HepG2 (cell line): ENCODE measurements around the gene HK2. TPM values are rescaled to one million over a fixed set of nuclear protein-coding genes. Genes with fewer than 3 reads are reported as not detected.

ENCODE experiments used
- ATAC-seq: fragments of 200-7000 bp; cut with Tn5 transposase; 3 replicates; pipeline ENCODE4 v1.9.1; 2020; ENCODE audit warnings: mild to moderate bottlenecking, moderate library complexity
- BruUV-seq: library from RNA; stranded (reverse); fragments of 400-500 nt; replicated peaks from 2 replicates; lab custom pipeline; 2021; lab: Mats Ljungman, UMichigan
- CTCF ChIA-PET: fragments of 300-600 bp; formaldehyde crosslinking; extraction: SDS; loops from one replicate; lab custom pipeline; 2021; ENCODE audit warnings: low total read pairs, inconsistent platforms, low intra/inter-chr PET ratio; lab: Yijun Ruan, JAX
- POLR2A ChIA-PET: fragments of 350-600 bp; sonication (Branson Sonifier 250); formaldehyde crosslinking; loops from one replicate; lab custom pipeline; 2020; ENCODE audit warnings: antibody characterized with exemption, inconsistent platforms; lab: Yijun Ruan, JAX
- DNase-seq: peaks from one replicate; pipeline ENCODE4 v3.0.0-alpha.2; 2015; ENCODE audit warnings: low spot score
- FAIRE-seq: peaks from 3 replicates; lab custom pipeline; 2011; peaks lifted over from hg19 to GRCh38; lab: Jason Lieb, UNC
- H2AFZ ChIP-seq: one replicate; pipeline ENCODE4 v1.6.1; 2011; ENCODE audit warnings: low read length, inconsistent platforms
- H3K27ac ChIP-seq: fragments of 300-600 bp; 3 replicates; pipeline ENCODE4 v1.8.0; 2011; ENCODE audit warnings: mixed run types, mild to moderate bottlenecking, mixed read lengths, low read length, inconsistent platforms; ENCODE audit not compliant: insufficient read depth; ENCODE audit errors: extremely low read length
- H3K27me3 ChIP-seq, 2 experiments: fragments of 200-600 bp in 1 of 2; 2 replicates in 1 of 2; 3 replicates in 1 of 2; pipeline versions ENCODE4 v1.6.0 to v1.8.0; 2011; ENCODE audit warnings: low read length in 2 of 2, mild to moderate bottlenecking in 2 of 2, moderate library complexity in 2 of 2, inconsistent platforms in 1 of 2; ENCODE audit not compliant: insufficient read depth in 2 of 2, control insufficient read depth in 1 of 2
- H3K36me3 ChIP-seq, 2 experiments: fragments of 200-600 bp in 1 of 2; replicated peaks in 1 of 2; 2 replicates in 1 of 2; 3 replicates in 1 of 2; pipeline versions ENCODE4 v1.5.1 to v1.8.0; 2011; ENCODE audit warnings: low read length in 2 of 2, inconsistent platforms in 1 of 2; ENCODE audit not compliant: insufficient read depth in 2 of 2, control insufficient read depth in 1 of 2
- H3K4me1 ChIP-seq: 2 replicates; pipeline ENCODE4 v1.5.1; 2012; ENCODE audit warnings: low read length, inconsistent platforms; ENCODE audit not compliant: insufficient read depth
- H3K4me2 ChIP-seq: 2 replicates; pipeline ENCODE4 v1.6.0; 2011; ENCODE audit warnings: low read depth, low read length, inconsistent platforms
- H3K4me3 ChIP-seq, 3 experiments: fragments of 200-600 bp in 1 of 3; sonication (generic), shearing (Covaris generic) in 1 of 3; replicated peaks in 1 of 3; 2 replicates each; pipeline ENCODE4 v1.5.1; 2011 to 2016; ENCODE audit warnings: low read length in 3 of 3, inconsistent platforms in 2 of 3, low read depth in 2 of 3, mild to moderate bottlenecking in 2 of 3, control low read depth in 1 of 3, mixed read lengths in 1 of 3; ENCODE audit not compliant: insufficient read depth in 1 of 3
- H3K79me2 ChIP-seq: one replicate; pipeline ENCODE4 v1.6.1; 2011; ENCODE audit warnings: low read length, inconsistent platforms; ENCODE audit not compliant: insufficient read depth
- H3K9ac ChIP-seq: 2 replicates; pipeline ENCODE4 v1.6.0; 2011; ENCODE audit warnings: mild to moderate bottlenecking, low read depth, low read length, inconsistent platforms; ENCODE audit not compliant: insufficient read depth
- H3K9me3 ChIP-seq: 2 replicates; pipeline ENCODE4 v1.5.1; 2012; ENCODE audit warnings: mild to moderate bottlenecking, low read length
- H4K20me1 ChIP-seq: 2 replicates; pipeline ENCODE4 v1.6.0; 2011; ENCODE audit warnings: inconsistent platforms, mild to moderate bottlenecking, low read length, moderate library complexity; ENCODE audit not compliant: insufficient read depth
- DMAP1 ChIP-seq: IDR thresholded peaks from 2 replicates; pipeline ENCODE4 v1.6.1; 2016
- JUND ChIP-seq: sonication (generic); formaldehyde crosslinking; IDR thresholded peaks from 2 replicates; pipeline ENCODE4 v1.8.0; 2022; ENCODE audit warnings: mild to moderate bottlenecking, missing genetic modification reagents
- NFATC3 ChIP-seq: sonication (generic); formaldehyde crosslinking; IDR thresholded peaks from 2 replicates; pipeline ENCODE4 v1.5.1; 2020; ENCODE audit warnings: mild to moderate bottlenecking, missing genetic modification reagents
- NFIC ChIP-seq: IDR thresholded peaks from 2 replicates; pipeline ENCODE4 v1.6.1; 2012; ENCODE audit warnings: mild to moderate bottlenecking, low read length, inconsistent platforms
- NR1H2 ChIP-seq: sonication (generic); formaldehyde crosslinking; IDR thresholded peaks from 2 replicates; pipeline ENCODE4 v1.8.1; 2022; ENCODE audit warnings: low read depth, missing genetic modification reagents, borderline replicate concordance
- POLR2A ChIP-seq, 2 experiments: IDR thresholded peaks; 2 replicates each; pipeline ENCODE4 v1.6.1; 2011; ENCODE audit warnings: low read depth in 2 of 2, low read length in 2 of 2, mild to moderate bottlenecking in 1 of 2, moderate library complexity in 1 of 2; ENCODE audit not compliant: insufficient read depth in 1 of 2
- ZBTB42 ChIP-seq: sonication (generic); formaldehyde crosslinking; IDR thresholded peaks from 2 replicates; pipeline ENCODE4 v1.5.0; 2020; ENCODE audit warnings: mild to moderate bottlenecking, missing genetic modification reagents
- ZNF207 ChIP-seq: fragments of 450-650 bp; IDR thresholded peaks from 2 replicates; pipeline ENCODE4 v1.6.1; 2016; ENCODE audit warnings: antibody characterized with exemption, borderline replicate concordance
- ZNF274 ChIP-seq: sonication (generic); formaldehyde crosslinking; IDR thresholded peaks from 2 replicates; pipeline ENCODE4 v1.5.1; 2020; ENCODE audit warnings: mild to moderate bottlenecking, missing genetic modification reagents
- ZNF296 ChIP-seq: sonication (generic); formaldehyde crosslinking; conservative IDR thresholded peaks from 2 replicates; pipeline ENCODE4 v1.5.0; 2020; ENCODE audit warnings: mild to moderate bottlenecking, missing genetic modification reagents
- ZNF564 ChIP-seq: sonication (generic); formaldehyde crosslinking; IDR thresholded peaks from 2 replicates; pipeline ENCODE4 v1.8.1; 2023; ENCODE audit warnings: mild to moderate bottlenecking, missing genetic modification reagents
- WGBS: methylation state at CpG from one replicate; pipeline ENCODE4 v1.1.6; 2017; ENCODE audit warnings: low lambda C conversion rate; 5-methylcytosine and 5-hydroxymethylcytosine counted together
- in situ Hi-C: cut with HindIII; loops from 2 replicates; pipeline ENCODE4 v1.10.0; 2017; ENCODE audit warnings: low pct_unique_long_range_greater_than_20kb; ENCODE audit not compliant: extremely low pct_ligation_motif_present
- intact Hi-C: fragments of 100-400 bp; cut with micrococcal nuclease; formaldehyde crosslinking; loops from one replicate; pipeline ENCODE4 v1.10.0; 2022; ENCODE audit not compliant: unreplicated experiment
- polyA plus RNA-seq, 8 experiments: library from polyadenylated mRNA; depleted of rRNA in 3 of 8; stranded (reverse) in 7 of 8; unstranded in 1 of 8; fragments of >200 nt; fragmentation: Illumina TruSeq in 4 of 8; extraction: Trizol in 4 of 8; gene quantifications; 2 replicates each; pipeline versions ENCODE4 v1.2.1 to v1.2.3, GENCODE V29; 2011 to 2016; ENCODE audit warnings: low read depth in 4 of 8, missing spikeins in 1 of 8, mixed read lengths in 1 of 8; ENCODE audit not compliant: insufficient read depth in 1 of 8
- total RNA-seq, 5 experiments: library from RNA; depleted of rRNA; stranded (reverse); fragments of >200 nt; fragmentation: Illumina TruSeq; extraction: Trizol; gene quantifications; 2 replicates each; pipeline ENCODE4 v1.2.3, GENCODE V29; 2016; ENCODE audit warnings: low read depth in 1 of 5
- TF ChIP-seq, protein P1 (sequence below): sonication (generic); formaldehyde crosslinking; IDR thresholded peaks from 2 replicates; pipeline ENCODE4 v1.5.0; 2020; ENCODE audit warnings: mild to moderate bottlenecking, missing genetic modification reagents
- TF ChIP-seq, protein P2 (sequence below): sonication (generic); formaldehyde crosslinking; IDR thresholded peaks from 2 replicates; pipeline ENCODE4 v1.4.0; 2020; ENCODE audit warnings: missing genetic modification reagents, mild to moderate bottlenecking, borderline replicate concordance
- TF ChIP-seq, protein P3 (sequence below): sonication (generic); formaldehyde crosslinking; IDR thresholded peaks from 2 replicates; pipeline ENCODE4 v1.5.1; 2020; ENCODE audit warnings: missing genetic modification reagents, mild to moderate bottlenecking, borderline replicate concordance
- TF ChIP-seq, protein P4 (sequence below): sonication (generic); formaldehyde crosslinking; IDR thresholded peaks from 2 replicates; pipeline ENCODE4 v1.5.1; 2020; ENCODE audit warnings: mild to moderate bottlenecking, missing genetic modification reagents, moderate library complexity

Gene HK2
- total and polyA plus RNA-seq, 2 of the 13 experiments (the other 11 are each of a cell fraction or from before 2014, with no cell fraction given), result 13.2 to 101 TPM

DNA sequence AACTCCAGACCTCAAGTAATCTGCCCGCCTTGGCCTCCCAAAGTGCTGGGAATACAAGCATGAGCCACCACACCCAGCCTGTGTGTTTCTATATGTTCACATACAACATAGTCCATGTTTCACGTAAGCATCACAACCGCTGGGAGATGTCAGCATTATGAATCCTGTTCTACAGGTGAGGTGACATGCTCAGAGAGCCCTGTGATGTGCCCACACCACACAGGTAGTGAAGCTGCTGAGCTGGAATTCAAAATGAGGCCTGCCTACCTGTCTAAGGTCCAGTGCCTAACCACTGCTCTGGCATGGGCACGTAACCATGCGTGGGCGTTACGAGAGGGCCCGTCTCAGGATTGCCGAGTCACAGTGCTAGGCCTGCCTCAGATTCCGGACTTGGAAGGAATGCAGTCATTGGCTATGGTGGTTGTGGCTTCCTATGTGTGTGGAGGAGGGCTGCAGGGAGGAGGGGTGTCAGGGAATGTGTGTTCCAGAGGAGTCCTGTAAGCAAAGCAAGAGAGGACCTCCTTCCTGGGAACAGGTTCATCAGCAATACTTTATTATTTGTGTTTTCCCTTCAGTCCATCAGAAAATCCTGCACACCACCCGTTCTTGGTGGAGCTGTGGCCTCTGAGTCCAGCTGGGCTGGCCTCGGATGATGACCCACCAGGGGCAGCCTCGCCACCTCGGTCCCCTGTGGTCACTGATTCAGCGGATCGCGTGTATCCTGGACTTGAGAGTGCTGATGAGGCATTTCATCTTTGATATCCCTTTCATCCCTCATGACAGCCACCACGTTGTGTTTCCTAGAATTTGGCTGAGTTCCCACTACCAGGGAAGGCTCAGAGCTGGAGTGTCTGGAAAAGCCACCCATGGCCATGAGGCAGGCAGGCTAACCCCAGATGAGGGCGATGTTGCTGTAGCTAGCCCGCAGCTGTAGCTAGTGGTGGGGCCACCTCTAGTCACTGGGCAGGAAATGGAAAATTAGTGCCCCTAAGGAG is 31.1 kb downstream of the HK2 start:
- CTCF ChIA-PET, result no interaction called here
- 0 out of 2 replicates have a peak, but pooled peaks have one; percentile 29 for TF ChIP-seq ZNF274
- TF ChIP-seq ZBTB42 (CRISPR knock-in tag), result no peak
- TF ChIP-seq DMAP1 (CRISPR knock-in tag), result no peak
- TF ChIP-seq, protein P1, sequence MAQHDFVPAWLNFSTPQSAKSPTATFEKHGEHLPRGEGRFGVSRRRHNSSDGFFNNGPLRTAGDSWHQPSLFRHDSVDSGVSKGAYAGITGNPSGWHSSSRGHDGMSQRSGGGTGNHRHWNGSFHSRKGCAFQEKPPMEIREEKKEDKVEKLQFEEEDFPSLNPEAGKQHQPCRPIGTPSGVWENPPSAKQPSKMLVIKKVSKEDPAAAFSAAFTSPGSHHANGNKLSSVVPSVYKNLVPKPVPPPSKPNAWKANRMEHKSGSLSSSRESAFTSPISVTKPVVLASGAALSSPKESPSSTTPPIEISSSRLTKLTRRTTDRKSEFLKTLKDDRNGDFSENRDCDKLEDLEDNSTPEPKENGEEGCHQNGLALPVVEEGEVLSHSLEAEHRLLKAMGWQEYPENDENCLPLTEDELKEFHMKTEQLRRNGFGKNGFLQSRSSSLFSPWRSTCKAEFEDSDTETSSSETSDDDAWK, result no peak
- no peak for TF ChIP-seq NFIC
- TF ChIP-seq, protein P2, sequence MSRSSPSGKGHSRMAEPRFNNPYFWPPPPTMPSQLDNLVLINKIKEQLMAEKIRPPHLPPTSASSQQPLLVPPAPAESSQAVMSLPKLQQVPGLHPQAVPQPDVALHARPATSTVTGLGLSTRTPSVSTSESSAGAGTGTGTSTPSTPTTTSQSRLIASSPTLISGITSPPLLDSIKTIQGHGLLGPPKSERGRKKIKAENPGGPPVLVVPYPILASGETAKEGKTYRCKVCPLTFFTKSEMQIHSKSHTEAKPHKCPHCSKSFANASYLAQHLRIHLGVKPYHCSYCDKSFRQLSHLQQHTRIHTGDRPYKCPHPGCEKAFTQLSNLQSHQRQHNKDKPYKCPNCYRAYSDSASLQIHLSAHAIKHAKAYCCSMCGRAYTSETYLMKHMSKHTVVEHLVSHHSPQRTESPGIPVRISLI (CRISPR knock-in tag), result no peak
- TF ChIP-seq NFATC3 (CRISPR knock-in tag), result no peak
- peak in 1 of 2 experiments; percentile 24; a peak in 1 of 4 replicates for TF ChIP-seq POLR2A (IDR thresholded peaks at IDR 0.05; ENCODE audit: insufficient read depth in 1 of 2, low read depth in 2 of 2, low read length in 2 of 2)
- no peak for TF ChIP-seq JUND
- TF ChIP-seq, protein P3, sequence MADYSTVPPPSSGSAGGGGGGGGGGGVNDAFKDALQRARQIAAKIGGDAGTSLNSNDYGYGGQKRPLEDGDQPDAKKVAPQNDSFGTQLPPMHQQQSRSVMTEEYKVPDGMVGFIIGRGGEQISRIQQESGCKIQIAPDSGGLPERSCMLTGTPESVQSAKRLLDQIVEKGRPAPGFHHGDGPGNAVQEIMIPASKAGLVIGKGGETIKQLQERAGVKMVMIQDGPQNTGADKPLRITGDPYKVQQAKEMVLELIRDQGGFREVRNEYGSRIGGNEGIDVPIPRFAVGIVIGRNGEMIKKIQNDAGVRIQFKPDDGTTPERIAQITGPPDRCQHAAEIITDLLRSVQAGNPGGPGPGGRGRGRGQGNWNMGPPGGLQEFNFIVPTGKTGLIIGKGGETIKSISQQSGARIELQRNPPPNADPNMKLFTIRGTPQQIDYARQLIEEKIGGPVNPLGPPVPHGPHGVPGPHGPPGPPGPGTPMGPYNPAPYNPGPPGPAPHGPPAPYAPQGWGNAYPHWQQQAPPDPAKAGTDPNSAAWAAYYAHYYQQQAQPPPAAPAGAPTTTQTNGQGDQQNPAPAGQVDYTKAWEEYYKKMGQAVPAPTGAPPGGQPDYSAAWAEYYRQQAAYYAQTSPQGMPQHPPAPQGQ (CRISPR knock-in tag), result no peak
- TF ChIP-seq ZNF564 (CRISPR knock-in tag), result no peak
- no peak for TF ChIP-seq NR1H2 (CRISPR knock-in tag)
- TF ChIP-seq, protein P4, sequence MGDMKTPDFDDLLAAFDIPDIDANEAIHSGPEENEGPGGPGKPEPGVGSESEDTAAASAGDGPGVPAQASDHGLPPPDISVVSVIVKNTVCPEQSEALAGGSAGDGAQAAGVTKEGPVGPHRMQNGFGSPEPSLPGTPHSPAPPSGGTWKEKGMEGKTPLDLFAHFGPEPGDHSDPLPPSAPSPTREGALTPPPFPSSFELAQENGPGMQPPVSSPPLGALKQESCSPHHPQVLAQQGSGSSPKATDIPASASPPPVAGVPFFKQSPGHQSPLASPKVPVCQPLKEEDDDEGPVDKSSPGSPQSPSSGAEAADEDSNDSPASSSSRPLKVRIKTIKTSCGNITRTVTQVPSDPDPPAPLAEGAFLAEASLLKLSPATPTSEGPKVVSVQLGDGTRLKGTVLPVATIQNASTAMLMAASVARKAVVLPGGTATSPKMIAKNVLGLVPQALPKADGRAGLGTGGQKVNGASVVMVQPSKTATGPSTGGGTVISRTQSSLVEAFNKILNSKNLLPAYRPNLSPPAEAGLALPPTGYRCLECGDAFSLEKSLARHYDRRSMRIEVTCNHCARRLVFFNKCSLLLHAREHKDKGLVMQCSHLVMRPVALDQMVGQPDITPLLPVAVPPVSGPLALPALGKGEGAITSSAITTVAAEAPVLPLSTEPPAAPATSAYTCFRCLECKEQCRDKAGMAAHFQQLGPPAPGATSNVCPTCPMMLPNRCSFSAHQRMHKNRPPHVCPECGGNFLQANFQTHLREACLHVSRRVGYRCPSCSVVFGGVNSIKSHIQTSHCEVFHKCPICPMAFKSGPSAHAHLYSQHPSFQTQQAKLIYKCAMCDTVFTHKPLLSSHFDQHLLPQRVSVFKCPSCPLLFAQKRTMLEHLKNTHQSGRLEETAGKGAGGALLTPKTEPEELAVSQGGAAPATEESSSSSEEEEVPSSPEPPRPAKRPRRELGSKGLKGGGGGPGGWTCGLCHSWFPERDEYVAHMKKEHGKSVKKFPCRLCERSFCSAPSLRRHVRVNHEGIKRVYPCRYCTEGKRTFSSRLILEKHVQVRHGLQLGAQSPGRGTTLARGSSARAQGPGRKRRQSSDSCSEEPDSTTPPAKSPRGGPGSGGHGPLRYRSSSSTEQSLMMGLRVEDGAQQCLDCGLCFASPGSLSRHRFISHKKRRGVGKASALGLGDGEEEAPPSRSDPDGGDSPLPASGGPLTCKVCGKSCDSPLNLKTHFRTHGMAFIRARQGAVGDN (CRISPR knock-in tag), result peak; percentile 43
- no peak for TF ChIP-seq ZNF207
- no peak for TF ChIP-seq ZNF296 (CRISPR knock-in tag)

More for the DNA sequence above, 31.1 kb downstream of the HK2 start:
- Histone ChIP-seq H3K9ac (no peak overlapping the region), H3K36me3 (peaks cover 66 to 98% of the 10 kb centered on the region in 2 experiments), H3K4me2 (no peak overlapping the region), H3K27me3 (no peaks in the 10 kb centered on the region), H3K9me3 (no peaks in the 10 kb centered on the region), H3K27ac (no peak overlapping the region), H3K4me1 (peaks cover 54% of the 10 kb centered on the region), H3K79me2 (peaks cover 79% of the 10 kb centered on the region), H2AFZ (no peak overlapping the region), H4K20me1 (peaks cover 71% of the 10 kb centered on the region), H3K4me3 (no peak overlapping the region)
- no peak for FAIRE-seq
- intact Hi-C loops (loop anchor here (1.0 kb wide), 1 partner anchor 84 kb away; no protein-coding TSS in a partner anchor), in situ Hi-C loops (no loop called here)
- peak; percentile 60 for ATAC-seq
- DNase-seq, result no peak
- POLR2A ChIA-PET, result interaction anchor here (1.2 kb wide), 2 partner anchors 30 to 101 kb away, joined by 3 read pairs; no protein-coding TSS in a partner anchor
- WGBS, result 96% methylated on average over 20 of the region's 20 CpGs
- BruUV-seq, result no TSS peak
